GM23338 (cell line): ENCODE results near the gene PRG2.

Experiments
- CREB1 ChIP-seq: fragments of 250-450 bp; sonication (Bioruptor Pico); IDR thresholded peaks from 2 replicates; pipeline ENCODE4 v1.5.0; 2020; ENCODE audit warnings: low read depth, mild to moderate bottlenecking, moderate library complexity
- CTCF ChIP-seq, 2 experiments: fragments of 200-600 bp in 1 of 2; sonication (generic) in 1 of 2; conservative IDR thresholded peaks; 2 replicates each; pipeline versions ENCODE4 v1.5.1 to v1.6.1; 2016 to 2017; ENCODE audit warnings: antibody characterized with exemption in 2 of 2, low read depth in 2 of 2, mild to moderate bottlenecking in 2 of 2, moderate library complexity in 1 of 2
- EZH2phosphoT487 ChIP-seq: fragments of 200-600 bp; sonication (generic); IDR thresholded peaks from one replicate; pipeline ENCODE4 v1.8.1; 2018; ENCODE audit warnings: antibody characterized with exemption; ENCODE audit not compliant: unreplicated experiment
- POLR2AphosphoS5 ChIP-seq: IDR thresholded peaks from 2 replicates; pipeline ENCODE4 v1.6.1; 2016; ENCODE audit warnings: antibody characterized with exemption, low read depth
- ZNF331 ChIP-seq: fragments of 250-450 bp; sonication (Bioruptor Pico); IDR thresholded peaks from 2 replicates; pipeline ENCODE4 v1.5.0; 2020; ENCODE audit warnings: low read depth, mild to moderate bottlenecking, moderate library complexity

GRCh38 chr11:57380975-57381374 lies 9.5 kb downstream of the PRG2 start, which contains the start of gene PRG3:
- TF ChIP-seq CTCF (conservative IDR thresholded peaks at IDR 0.05; ENCODE audit: low read depth in 2 of 2) = no peak
- TF ChIP-seq ZNF331 = no peak
- TF ChIP-seq POLR2AphosphoS5 = no peak
- no peak for TF ChIP-seq CREB1 (CRISPR knock-in tag)
- TF ChIP-seq EZH2phosphoT487 = no peak
